ENCODE measurements around the gene ZSCAN31. TPM values are rescaled to one million over a fixed set of nuclear protein-coding genes. Genes with fewer than 3 reads are reported as not detected.

ZSCAN31 gene
- 9.2 and 15.8 TPM in 2 replicates for total RNA-seq

GRCh38 chr6:28335564-28336283, at the start of gene ZSCAN31:
Gene ZSCAN31 (minus strand): TSS chr6:28336148. CDS start chr6:28329683, 6,465 bp downstream.

GRCh38 chr6:28349892-28350737, 14.2 kb upstream of the ZSCAN31 start, which contains the start of gene ZKSCAN3:
Gene ZKSCAN3 (plus strand): TSS chr6:28349947. CDS start chr6:28359587, 9,640 bp downstream.

GRCh38 chr6:28281288-28282064, 54.5 kb downstream of the ZSCAN31 start, which contains the start of gene PGBD1:
Gene PGBD1 (plus strand): TSS chr6:28281572. CDS start chr6:28283814, 2,242 bp downstream.

Other genes with a start within 250 kb of the ZSCAN31 start
- 1.5 and 3.1 TPM in 2 replicates for gene ZSCAN16, start 211.5 kb downstream of the ZSCAN31 start, total RNA-seq
- gene ZKSCAN8, start 194.3 kb downstream of the ZSCAN31 start, total RNA-seq = 11.5 and 21.1 TPM in 2 replicates
- 9.8 and 12.1 TPM in 2 replicates for gene ZSCAN9, start 110.9 kb downstream of the ZSCAN31 start, total RNA-seq
- 4.8 and 6.2 TPM in 2 replicates for gene ZKSCAN4, start 83.9 kb downstream of the ZSCAN31 start, total RNA-seq
- 2.1 and 3.1 TPM in 2 replicates for gene NKAPL, start 76.9 kb downstream of the ZSCAN31 start, total RNA-seq
- 12.3 and 20.6 TPM in 2 replicates for gene ZSCAN26, start 69.0 kb downstream of the ZSCAN31 start, total RNA-seq
- gene PGBD1, start 54.6 kb downstream of the ZSCAN31 start, total RNA-seq = 4.8 and 6.5 TPM in 2 replicates
- gene ZKSCAN3, start 13.8 kb upstream of the ZSCAN31 start, total RNA-seq = 4.2 and 5.4 TPM in 2 replicates
- gene ZSCAN12, start 63.6 kb upstream of the ZSCAN31 start, total RNA-seq = 5.8 and 7.0 TPM in 2 replicates
- 1.9 and 3.9 TPM in 2 replicates for gene ZSCAN23, start 107.3 kb upstream of the ZSCAN31 start, total RNA-seq
- gene GPX6, start 179.6 kb upstream of the ZSCAN31 start, total RNA-seq = not detected in 2 replicates
- gene GPX5, start 189.7 kb upstream of the ZSCAN31 start, total RNA-seq = not detected in 2 replicates